ENCODE results near the gene PLA2G6.

Gene PLA2G6

DNA sequence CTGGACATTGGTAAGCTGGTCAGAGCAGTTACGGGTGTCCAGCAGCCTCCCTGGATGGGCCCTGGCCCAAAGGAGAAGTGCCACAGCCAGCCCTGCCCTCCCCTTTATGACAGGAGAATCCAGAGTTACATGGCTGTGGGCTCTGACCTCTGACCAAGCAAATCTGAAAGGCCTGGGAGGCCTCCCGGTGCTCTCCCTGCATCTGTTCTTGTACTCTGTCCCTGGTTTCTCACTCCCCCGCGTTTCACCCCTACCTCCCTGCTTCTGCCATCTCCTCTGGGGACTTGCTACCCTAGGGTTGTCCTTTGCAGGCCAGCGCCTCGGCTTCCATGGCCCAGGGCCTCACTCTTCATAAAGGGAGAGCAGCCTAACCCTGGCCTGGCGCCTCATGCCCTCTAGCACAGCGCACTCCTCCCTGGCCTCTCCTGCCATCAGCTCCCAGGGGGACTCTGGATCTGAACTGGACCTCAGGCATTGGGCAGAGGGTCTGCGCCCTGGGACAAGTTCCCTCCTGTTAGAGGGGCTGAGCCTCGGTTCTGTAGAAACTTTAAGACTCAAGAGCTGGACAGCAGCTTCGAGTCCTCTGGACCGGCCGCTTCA is 113.8 kb downstream of the PLA2G6 start:
- no peak for DNase-seq

DNA sequence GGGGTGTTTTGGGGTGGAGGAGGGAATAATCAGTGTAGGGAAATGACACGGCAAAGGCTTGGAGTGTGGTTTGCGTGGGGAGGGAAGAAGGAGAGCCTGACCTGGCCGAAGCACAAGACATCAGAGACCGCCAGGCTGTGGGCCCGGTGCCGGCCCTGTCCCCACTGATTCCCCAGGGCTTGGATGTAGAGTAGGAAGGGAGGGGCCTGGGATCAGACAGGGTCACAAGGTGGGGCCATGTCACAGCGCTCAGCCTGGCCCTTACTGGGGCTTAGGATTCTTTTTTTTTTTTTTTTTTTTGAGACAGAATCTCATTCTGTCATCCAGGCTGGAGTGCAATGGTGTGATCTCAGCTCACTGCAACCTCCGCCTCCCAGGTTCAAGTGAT is 114.6 kb downstream of the PLA2G6 start:
- no peak for DNase-seq

GRCh38 chr22:38066381-38067027 is 115.1 kb downstream of the PLA2G6 start:
- no peak for DNase-seq

DNA sequence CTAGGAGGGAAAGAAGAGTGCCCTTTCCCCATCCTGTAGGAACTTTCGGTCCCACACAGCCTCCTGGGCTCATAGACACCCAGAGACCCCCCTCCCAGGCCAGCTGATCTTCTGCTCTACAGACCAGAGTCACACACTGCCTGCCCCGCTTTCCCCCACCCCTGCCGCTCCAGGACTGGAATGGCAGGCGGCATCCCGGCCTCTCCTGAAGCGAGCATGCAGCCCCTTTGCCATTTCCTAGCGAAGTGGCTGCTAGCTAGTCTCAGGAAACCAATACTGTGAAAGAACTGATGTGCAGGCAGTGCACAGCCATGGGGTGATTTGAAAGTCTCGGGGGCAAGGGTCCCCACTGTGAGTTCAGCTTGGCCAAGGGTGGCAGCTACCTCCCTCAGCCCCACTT is 116.1 kb downstream of the PLA2G6 start:
- DNase-seq: no peak

DNA sequence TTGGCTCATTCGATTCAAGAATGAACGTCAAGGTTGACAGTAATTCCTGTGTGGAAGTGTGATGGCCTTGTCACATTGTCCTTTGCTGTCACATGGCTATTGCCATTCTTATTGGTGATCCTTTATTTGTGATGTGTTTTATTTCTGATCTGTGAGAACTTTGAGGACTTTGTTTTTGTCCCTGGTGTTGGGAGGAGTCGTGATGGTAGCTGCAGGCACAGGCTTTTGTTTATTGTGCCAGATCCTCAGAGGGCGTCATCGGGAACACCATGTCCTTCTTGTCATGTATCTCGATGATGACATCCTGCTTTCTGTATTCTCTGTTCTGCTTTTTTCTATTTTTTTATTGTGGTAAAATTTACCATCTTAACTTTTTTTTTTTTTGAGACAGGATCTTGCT is 118.8 kb downstream of the PLA2G6 start:
- DNase-seq: no peak
